COR-L47 (cell line): ENCODE results near the gene ZNF28.
"Not testable (repeated sequence)": the region's sequence is repeated elsewhere in the genome, so short reads cannot be mapped to it uniquely, and the experiment has no call there.

Source experiments
- DNase-seq: peaks from one replicate; lab custom pipeline; 2025; lab: John Stamatoyannopoulos, UW

Gene ZNF28

GRCh38 chr19:52821204-52821960, at the start of gene ZNF28:
TSS of gene ZNF28 (minus strand) at chr19:52821633. CDS start at chr19:52817958, 3,675 bp downstream.
- peak; percentile 38 for DNase-seq

DNA sequence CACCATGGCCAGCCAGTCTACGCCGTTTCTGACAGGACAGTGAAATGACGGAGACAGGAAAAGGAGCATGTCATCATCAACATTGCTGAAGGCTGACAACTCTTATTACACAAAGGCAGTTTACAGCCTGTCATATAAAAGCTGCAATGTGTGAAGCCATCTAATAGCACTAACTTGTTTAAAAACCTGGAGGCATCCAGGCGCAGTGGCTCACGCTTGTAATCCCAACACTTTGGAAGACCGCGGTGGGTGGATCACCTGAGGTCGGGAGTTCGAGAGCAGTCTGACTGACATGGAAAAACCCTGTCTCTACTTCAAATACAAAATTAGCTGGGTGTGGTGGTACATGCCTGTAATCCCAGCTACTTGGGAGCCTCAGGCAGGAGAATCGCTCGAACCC, 46.6 kb upstream of the ZNF28 start:
- not testable (repeated sequence) for DNase-seq

GRCh38 chr19:52857378-52858191, 36.2 kb upstream of the ZNF28 start, which contains the start of gene ZNF468:
TSS of gene ZNF468 (minus strand) at chr19:52857619. CDS start at chr19:52854272, 3,347 bp downstream.
- peak; percentile 26 for DNase-seq

DNA sequence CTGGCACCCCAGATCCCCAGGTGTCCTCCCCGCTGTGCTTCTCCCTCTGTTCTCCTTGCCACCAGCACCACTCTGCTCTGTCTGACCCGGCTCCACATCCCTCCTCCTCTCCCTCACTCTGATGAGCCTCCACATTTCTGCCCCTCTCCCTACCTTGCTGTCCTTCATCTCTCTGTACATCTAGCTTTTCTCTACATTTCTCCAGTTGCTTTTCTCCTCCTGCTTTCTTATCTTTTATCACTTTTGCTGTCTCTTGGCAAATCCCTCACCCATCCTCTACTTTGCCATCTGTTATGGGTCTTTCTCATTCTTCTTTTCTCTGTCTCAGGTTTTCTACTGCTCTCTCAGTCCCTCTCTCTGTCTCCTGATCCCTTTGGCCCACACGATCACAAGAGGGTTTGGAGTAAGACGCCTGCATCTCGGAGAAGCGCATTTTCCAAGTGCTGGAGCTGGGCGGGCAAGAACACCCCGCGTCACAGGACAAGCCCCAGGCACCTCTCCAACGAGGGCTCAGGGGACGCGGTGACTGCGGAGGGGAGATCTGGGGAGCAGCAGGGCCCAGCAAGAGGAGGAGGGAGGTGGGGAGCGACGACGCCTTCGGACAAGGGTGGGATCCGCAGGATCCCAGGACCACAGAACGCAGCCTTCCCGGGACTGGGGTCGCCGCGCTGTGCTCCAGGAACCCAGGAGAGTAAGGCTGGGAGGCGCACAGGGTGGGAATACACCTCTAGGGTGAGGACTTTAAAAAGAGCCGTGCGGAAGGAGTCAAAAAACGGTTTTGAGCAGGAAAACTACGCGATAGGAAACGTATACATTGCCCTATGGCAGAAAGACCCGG, 35.3 kb upstream of the ZNF28 start:
- not testable (repeated sequence) for DNase-seq

DNA sequence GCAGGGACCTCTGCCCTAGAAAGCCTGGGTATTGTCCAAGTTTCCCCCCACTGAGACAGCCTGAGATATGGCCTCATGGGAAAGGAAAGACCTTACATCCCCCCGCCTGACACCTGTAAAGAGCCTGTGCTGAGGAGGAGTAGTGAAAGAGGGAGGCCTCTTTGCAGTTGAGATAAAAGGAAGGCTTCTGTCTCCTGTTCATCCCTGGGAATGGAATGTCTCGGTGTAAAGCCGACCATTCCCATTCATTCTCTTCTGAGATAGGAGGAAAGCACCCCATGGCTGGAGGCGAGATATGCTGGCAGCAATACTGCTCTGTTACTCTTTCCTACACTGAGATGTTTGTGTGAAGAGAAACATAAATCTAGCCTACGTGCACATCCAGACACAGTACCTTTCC, 25.9 kb upstream of the ZNF28 start:
- not testable (repeated sequence) for DNase-seq

DNA sequence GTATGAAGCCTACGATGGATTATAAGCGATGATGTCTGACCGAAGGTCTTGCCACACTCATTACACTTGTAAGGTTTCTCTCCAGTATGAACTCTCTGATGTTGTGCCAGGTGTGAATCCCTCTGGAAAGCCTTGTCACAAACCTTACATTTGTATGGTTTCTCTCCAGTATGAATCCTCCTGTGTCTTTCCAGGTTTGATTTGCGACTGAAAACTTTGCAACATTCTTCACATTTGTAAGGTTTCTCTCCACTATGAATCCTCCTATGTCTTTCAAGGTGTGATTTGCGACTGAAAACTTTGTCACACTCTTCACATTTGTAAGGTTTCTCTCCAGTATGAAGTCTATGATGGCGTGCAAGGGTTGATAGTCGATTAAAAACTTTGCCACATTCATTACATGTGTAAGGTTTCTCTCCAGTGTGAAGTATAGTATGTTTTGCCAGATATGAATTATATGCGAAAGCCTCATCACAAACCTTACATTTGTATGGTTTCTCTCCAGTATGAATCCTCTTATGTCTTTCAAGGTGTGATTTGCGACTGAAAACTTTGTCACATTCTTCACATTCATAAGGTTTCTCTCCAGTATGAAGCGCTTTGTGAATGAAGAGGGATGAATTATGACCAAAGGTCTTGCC, 19.5 kb upstream of the ZNF28 start:
- not testable (repeated sequence) for DNase-seq

DNA sequence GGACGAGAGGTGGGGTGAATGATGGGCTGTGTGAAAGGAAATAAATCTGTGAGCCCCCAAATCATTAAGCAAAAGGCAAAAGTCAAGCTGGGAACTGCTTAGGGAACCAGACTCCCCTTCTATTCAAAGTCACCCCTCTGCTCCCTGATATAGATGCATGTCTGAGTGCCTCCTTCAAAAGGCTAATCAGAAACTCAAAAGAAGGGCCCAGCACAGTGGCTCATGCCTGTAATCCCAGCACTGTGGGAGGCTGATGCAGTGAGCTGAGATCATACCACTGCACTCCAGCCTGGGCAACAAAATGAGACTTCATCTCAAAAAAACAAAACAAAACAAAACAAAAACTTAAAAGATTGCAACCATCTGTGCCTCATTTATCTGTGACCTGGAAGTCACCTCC, 12.9 kb upstream of the ZNF28 start:
- not testable (repeated sequence) for DNase-seq

GRCh38 chr19:52833541-52833940, 12.1 kb upstream of the ZNF28 start:
- not testable (repeated sequence) for DNase-seq

- not testable (repeated sequence) for DNase-seq
Measured at GRCh38 chr19:52829866-52830265, 8.4 kb upstream of the ZNF28 start.

DNA sequence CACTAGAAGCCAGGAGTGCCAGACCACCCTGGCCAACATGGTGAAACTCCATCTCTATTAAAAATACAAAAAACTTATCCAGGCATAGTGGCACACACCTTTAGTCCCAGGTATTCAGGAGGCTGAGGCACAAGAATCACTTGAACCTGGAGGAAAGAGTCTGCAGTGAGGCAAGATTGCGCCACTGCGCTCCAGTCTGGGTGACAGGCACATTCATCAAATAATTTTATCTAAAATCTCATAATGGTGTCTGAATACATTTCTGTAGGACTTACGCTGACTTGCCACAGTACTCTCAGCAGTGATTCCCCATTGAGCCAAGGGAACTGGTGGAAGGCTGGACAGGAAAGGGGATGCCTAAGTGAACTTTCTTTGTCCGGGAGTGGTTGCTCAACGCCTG, 4.3 kb upstream of the ZNF28 start:
- no peak for DNase-seq

DNA sequence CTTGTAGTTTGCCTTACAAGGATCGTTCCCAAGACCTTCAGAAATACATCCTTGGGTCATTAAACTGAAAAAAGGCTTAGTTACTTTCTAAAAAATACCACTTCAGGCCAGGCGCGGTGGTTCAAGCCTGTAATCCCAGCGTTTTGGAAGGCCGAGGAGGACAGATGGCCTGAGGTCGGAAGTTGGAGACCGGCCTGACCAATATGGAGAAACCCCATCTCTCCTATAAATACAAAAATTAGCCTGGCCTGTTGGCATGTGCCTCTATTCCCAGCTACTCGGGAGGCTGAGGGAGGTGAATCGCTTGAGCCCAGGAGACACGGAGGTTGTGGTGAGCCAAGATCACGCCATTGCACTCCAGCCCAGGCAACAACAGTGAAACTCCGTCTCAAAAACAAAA, 2.2 kb upstream of the ZNF28 start:
- DNase-seq, result no peak

DNA sequence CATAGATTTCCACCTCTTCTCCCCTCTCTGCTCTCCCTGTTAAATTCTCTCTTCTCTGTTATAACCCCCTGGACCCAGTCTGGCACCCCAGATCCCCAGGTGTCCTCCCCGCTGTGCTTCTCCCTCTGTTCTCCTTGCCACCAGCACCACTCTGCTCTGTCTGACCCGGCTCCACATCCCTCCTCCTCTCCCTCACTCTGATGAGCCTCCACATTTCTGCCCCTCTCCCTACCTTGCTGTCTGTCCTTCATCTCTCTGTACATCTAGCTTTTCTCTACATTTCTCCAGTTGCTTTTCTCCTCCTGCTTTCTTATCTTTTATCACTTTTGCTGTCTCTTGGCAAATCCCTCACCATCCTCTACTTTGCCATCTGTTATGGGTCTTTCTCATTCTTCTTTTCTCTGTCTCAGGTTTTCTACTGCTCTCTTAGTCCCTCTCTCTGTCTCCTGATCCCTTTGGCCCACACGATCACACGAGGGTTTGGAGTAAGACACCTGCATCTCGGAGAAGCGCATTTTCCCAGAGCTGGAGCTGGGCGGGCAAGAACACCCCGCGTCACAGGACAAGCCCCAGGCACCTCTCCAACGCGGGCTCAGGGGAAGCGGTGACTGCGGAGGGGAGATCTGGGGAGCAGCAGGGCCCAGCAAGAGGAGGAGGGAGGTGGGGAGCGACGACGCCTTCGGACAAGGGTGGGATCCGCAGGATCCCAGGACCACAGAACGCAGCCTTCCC, 795 bp downstream of the ZNF28 start:
- DNase-seq, result not testable (repeated sequence)

- no peak for DNase-seq
Measured at GRCh38 chr19:52809801-52810200, 11.6 kb downstream of the ZNF28 start.

DNA sequence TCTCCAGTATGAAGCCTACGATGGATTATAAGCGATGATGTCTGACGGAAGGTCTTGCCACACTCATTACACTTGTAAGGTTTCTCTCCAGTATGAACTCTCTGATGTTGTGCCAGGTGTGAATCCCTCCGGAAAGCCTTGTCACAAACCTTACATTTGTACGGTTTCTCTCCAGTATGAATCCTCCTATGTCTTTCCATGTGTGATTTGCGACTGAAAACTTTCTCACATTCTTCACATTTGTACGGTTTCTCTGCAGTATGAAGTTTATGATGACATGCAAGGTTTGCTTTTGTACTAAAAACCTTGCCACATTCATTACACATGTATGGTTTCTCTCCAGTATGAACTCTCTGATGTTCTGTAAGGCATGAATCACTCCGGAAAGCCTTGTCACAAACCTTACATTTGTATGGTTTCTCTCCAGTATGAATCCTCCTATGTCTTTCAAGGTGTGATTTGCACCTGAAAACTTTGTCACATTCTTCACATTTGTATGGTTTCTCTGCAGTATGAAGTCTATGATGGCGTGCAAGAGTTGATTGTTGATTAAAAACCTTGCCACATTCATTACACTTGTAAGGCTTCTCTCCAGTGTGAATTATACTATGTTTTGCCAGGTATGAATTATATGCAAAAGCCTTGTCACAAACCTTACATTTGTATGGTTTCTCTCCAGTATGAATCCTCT, 21.3 kb downstream of the ZNF28 start:
- not testable (repeated sequence) for DNase-seq

DNA sequence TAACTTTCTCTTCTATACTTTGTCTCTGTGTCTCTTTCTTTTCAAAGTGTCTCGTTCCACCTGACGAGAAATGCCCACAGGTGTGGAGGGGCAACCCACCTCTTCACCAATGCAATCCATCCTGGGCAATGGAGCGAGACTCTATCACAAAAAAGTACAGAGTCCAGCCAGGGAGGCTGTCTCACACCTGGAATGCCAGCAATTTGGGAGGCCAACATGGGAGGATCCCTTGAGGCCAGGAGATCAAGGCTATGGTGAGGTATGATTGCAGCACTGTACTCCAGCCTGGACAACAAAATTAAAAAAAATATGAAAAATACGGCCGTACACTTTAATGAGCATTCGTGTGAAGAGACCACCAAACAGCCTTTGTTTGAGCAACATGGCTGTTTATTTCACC, 32.0 kb downstream of the ZNF28 start:
- DNase-seq, result no peak

GRCh38 chr19:52786464-52787354, 34.7 kb downstream of the ZNF28 start, which contains the start of gene ZNF600:
TSS of gene ZNF600 (minus strand) at chr19:52786791. CDS start at chr19:52778888, 7,903 bp downstream.
- DNase-seq, result peak; percentile 46

DNA sequence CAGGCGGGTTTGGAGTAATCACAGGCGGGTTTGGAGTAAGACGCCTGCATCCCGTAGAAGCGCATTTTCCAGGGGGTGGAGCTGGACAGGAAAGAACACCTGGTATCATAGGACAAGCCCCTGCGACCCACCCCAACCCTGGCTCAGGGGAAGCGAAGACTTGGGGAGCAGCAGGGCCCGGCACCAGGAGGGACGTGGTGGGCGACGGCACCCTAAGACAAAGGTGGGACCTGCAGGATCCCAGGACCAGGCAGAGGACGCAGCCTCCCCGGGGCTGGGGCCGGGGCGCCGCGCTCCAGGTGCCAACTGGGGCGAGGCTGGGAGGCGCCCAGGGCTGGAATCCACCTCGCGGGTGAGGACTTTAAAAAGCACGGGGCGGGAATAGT, 35.4 kb downstream of the ZNF28 start:
- no peak for DNase-seq

- DNase-seq, result no peak
Measured at GRCh38 chr19:52785506-52785905, 35.9 kb downstream of the ZNF28 start.

DNA sequence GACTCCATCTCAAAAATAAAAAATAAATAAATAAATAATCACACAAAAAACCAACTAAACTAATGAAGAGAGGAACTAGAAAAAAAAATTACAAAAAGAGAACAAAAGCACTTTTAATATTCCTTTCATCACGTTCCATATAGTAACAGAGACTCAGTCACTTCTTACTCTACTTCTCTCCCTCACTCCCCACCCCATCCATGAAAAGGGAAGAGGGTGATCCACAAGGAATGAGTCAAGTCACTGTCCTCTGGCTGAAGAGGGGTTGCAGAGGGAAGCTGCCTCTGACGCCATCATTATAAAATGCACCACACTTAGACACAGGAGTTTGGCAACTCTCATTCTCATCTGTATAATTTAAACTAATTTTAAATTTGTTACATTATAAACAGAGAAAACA, 38.6 kb downstream of the ZNF28 start:
- DNase-seq, result not testable (repeated sequence)
